Erythroblast (primary cell): ENCODE measurements around the gene TEAD2.

Experiments
- GATA1 ChIP-seq: IDR thresholded peaks from 2 replicates; pipeline ENCODE4 v1.6.1; 2011; ENCODE audit warnings: low read depth, mild to moderate bottlenecking, control low read depth, low read length, moderate library complexity
- POLR2A ChIP-seq: IDR thresholded peaks from 2 replicates; pipeline ENCODE4 v1.6.1; 2011; ENCODE audit warnings: mild to moderate bottlenecking, low read length

DNA sequence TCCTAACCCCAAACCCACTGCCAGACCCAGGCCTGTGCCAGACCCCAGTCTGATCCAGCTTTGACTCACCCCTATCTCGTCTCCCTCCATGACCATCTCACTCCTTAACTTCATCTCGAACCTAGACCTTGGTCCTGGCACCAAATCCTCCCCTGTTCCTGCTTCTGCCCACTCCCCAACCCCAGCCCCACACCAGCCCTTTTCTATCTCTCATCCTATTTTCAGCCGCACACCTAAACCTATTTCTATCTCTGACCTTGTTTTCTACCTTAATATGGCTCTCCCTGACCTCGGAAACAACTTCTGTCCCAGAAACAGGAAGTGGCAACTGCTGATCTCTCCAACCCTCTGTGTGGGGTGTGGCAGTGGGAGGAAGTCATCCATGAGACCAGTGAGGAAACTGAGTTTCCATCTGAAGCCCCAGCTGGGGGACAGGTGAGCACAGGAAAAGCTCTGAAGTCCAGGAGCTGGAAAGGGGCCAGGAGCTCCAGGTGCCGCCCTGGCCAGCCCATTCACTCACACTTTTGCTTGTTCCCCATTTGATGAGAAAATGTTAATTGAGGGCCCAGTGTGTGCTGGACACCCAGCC lies 47.3 kb upstream of the TEAD2 start:
- TF ChIP-seq POLR2A, result no peak
- no peak for TF ChIP-seq GATA1
